IMR-90 (cell line): Measurements from ENCODE around the gene SLC44A2.

Experiments
- CTCF ChIP-seq: conservative IDR thresholded peaks from 2 replicates; pipeline ENCODE4 v1.5.1; 2012; ENCODE audit warnings: mild to moderate bottlenecking, low read depth, low read length, improper control_type of control experiment
- ELK1 ChIP-seq: fragments of 150-350 bp; IDR thresholded peaks from 2 replicates; pipeline ENCODE4 v1.6.1; 2016; ENCODE audit warnings: low read depth, mild to moderate bottlenecking, low read length, moderate library complexity, borderline replicate concordance
- FOS ChIP-seq: fragments of 150-350 bp; IDR thresholded peaks from 2 replicates; pipeline ENCODE4 v1.6.1; 2016; ENCODE audit warnings: low read depth, low read length
- NFE2L2 ChIP-seq: fragments of 150-350 bp; IDR thresholded peaks from 2 replicates; pipeline ENCODE4 v1.6.1; 2016; ENCODE audit warnings: low read depth, mild to moderate bottlenecking, low read length
- POLR2A ChIP-seq: IDR thresholded peaks from 2 replicates; pipeline ENCODE4 v1.6.1; 2012; ENCODE audit warnings: mild to moderate bottlenecking, low read depth, low read length
- RAD21 ChIP-seq: IDR thresholded peaks from 2 replicates; pipeline ENCODE4 v1.6.1; 2012; ENCODE audit warnings: low read length, improper control_type of control experiment
- RFX5 ChIP-seq: IDR thresholded peaks from 2 replicates; pipeline ENCODE4 v1.8.0; 2012; ENCODE audit warnings: low read depth, mild to moderate bottlenecking, low read length, moderate library complexity

GRCh38 chr19:10625762-10626138 lies 397 bp downstream of the SLC44A2 start:
- TF ChIP-seq POLR2A = no peak
- no peak for TF ChIP-seq CTCF
- no peak for TF ChIP-seq ELK1
- TF ChIP-seq RAD21 = no peak
- no peak for TF ChIP-seq FOS
- TF ChIP-seq NFE2L2 = no peak
- TF ChIP-seq RFX5 = no peak
